HCT116 (cell line): Measurements from ENCODE around the gene KAZN. TPM values are rescaled to one million over a fixed set of nuclear protein-coding genes. Genes with fewer than 3 reads are reported as not detected.

Experiments
- ATAC-seq: fragments of 200-7000 bp; cut with Tn5 transposase; 2 replicates; pipeline ENCODE4 v1.9.1; 2020; ENCODE audit warnings: mild to moderate bottlenecking, moderate library complexity
- BruUV-seq: library from RNA; stranded (reverse); fragments of 400-500 nt; replicated peaks from 2 replicates; lab custom pipeline; 2021; lab: Mats Ljungman, UMichigan
- CTCF ChIA-PET: fragments of 300-600 bp; sonication (Branson Sonifier 250); formaldehyde crosslinking; loops from one replicate; lab custom pipeline; 2021; ENCODE audit warnings: antibody characterized with exemption; lab: Charles Lee
- POLR2A ChIA-PET: fragments of 300-600, 350-600 bp; sonication (Branson Sonifier 250); formaldehyde crosslinking; loops from one replicate; lab custom pipeline; 2021; ENCODE audit warnings: antibody characterized with exemption; lab: Charles Lee
- RAD21 ChIA-PET, 2 experiments: fragments of 300-600 bp; sonication (Branson Sonifier 250); formaldehyde crosslinking; loops; one replicate each; lab custom pipeline; 2023; ENCODE audit warnings: low total read pairs in 2 of 2; ENCODE audit not compliant: uncharacterized antibody in 2 of 2, unreplicated experiment in 2 of 2, low non-redundant PET in 1 of 2; lab: Charles Lee
- DNase-seq: peaks from one replicate; pipeline ENCODE4 v3.0.0-alpha.2; 2010; ENCODE audit warnings: low read depth, low spot score
- H2AFZ ChIP-seq: fragments of 200-600 bp; shearing (Covaris generic), sonication (generic); 2 replicates; pipeline ENCODE4 v1.6.1; 2017; ENCODE audit warnings: low read depth, mixed run types, mixed read lengths, antibody characterized with exemption, low read length; ENCODE audit not compliant: poor library complexity, severe bottlenecking
- H3K27ac ChIP-seq: 2 replicates; pipeline ENCODE4 v1.5.1; 2012; ENCODE audit warnings: low read depth, low read length
- H3K27me3 ChIP-seq: fragments of 200-600 bp; sonication (generic); 2 replicates; pipeline ENCODE4 v1.6.1; 2016; ENCODE audit warnings: mixed run types, low read length, mixed read lengths; ENCODE audit not compliant: insufficient read depth
- H3K36me3 ChIP-seq, 2 experiments: fragments of 200-500 bp in 1 of 2; fragments of 200-600 bp in 1 of 2; sonication (Bioruptor generic) in 1 of 2; sonication (generic) in 1 of 2; 2 replicates each; pipeline versions ENCODE4 v1.5.1 to v1.6.1; 2014 to 2016; ENCODE audit warnings: low read length in 2 of 2, inconsistent platforms in 1 of 2, mixed read lengths in 1 of 2, mixed run types in 1 of 2; ENCODE audit not compliant: insufficient read depth in 2 of 2, control insufficient read depth in 1 of 2
- H3K4me1 ChIP-seq, 2 experiments: fragments of 200-600 bp in 1 of 2; sonication (generic) in 1 of 2; 2 replicates each; pipeline versions ENCODE4 v1.5.1 to v1.6.1; 2012 to 2017; ENCODE audit warnings: low read length in 2 of 2, inconsistent platforms in 1 of 2, mild to moderate bottlenecking in 1 of 2, mixed read lengths in 1 of 2, mixed run types in 1 of 2, moderate library complexity in 1 of 2; ENCODE audit not compliant: insufficient read depth in 2 of 2, control insufficient read depth in 1 of 2
- H3K4me2 ChIP-seq: fragments of 200-600 bp; sonication (generic); 2 replicates; pipeline ENCODE4 v1.6.1; 2017; ENCODE audit warnings: mixed run types, low read length, mixed read lengths
- H3K4me3 ChIP-seq, 2 experiments: fragments of 200-600 bp in 1 of 2; sonication (generic) in 1 of 2; replicated peaks in 1 of 2; 2 replicates each; pipeline ENCODE4 v1.5.1; 2011 to 2016; ENCODE audit warnings: low read length in 2 of 2, control low read depth in 1 of 2, low read depth in 1 of 2, mild to moderate bottlenecking in 1 of 2, mixed read lengths in 1 of 2, mixed run types in 1 of 2
- H3K79me2 ChIP-seq: fragments of 200-600 bp; sonication (generic); 2 replicates; pipeline ENCODE4 v1.6.1; 2017; ENCODE audit warnings: mild to moderate bottlenecking, mixed run types, low read length, moderate library complexity, mixed read lengths; ENCODE audit not compliant: insufficient read depth
- H3K9ac ChIP-seq: fragments of 200-600 bp; sonication (generic); 2 replicates; pipeline ENCODE4 v1.6.1; 2016; ENCODE audit warnings: low read length, mixed read lengths
- H3K9me2 ChIP-seq: fragments of 200-600 bp; sonication (generic), shearing (Covaris generic); 2 replicates; pipeline ENCODE4 v1.6.1; 2017; ENCODE audit warnings: mixed run types, mild to moderate bottlenecking, moderate library complexity; ENCODE audit not compliant: insufficient read depth
- H3K9me3 ChIP-seq, 2 experiments: fragments of 200-500 bp in 1 of 2; fragments of 200-600 bp in 1 of 2; sonication (Bioruptor generic) in 1 of 2; sonication (generic) in 1 of 2; 2 replicates each; pipeline ENCODE4 v1.6.1; 2014 to 2017; ENCODE audit warnings: low read length in 2 of 2, mixed read lengths in 2 of 2, inconsistent platforms in 1 of 2, low read depth in 1 of 2, mild to moderate bottlenecking in 1 of 2, mixed run types in 1 of 2, moderate library complexity in 1 of 2; ENCODE audit not compliant: control insufficient read depth in 1 of 2, insufficient read depth in 1 of 2
- H4K20me1 ChIP-seq: fragments of 200-600 bp; sonication (generic), shearing (Covaris generic); 2 replicates; pipeline ENCODE4 v1.6.1; 2017; ENCODE audit warnings: mixed run types, mild to moderate bottlenecking, moderate library complexity; ENCODE audit not compliant: insufficient read depth
- CBX3 ChIP-seq: IDR thresholded peaks from 2 replicates; pipeline ENCODE4 v1.6.1; 2012; ENCODE audit warnings: low read depth
- ELF1 ChIP-seq: IDR thresholded peaks from 2 replicates; pipeline ENCODE4 v1.6.1; 2012; ENCODE audit warnings: low read depth, borderline replicate concordance
- EZH2phosphoT487 ChIP-seq: fragments of 200-600 bp; IDR thresholded peaks from 2 replicates; pipeline ENCODE4 v1.6.1; 2018; ENCODE audit warnings: antibody characterized with exemption, borderline replicate concordance
- FOSL1 ChIP-seq: IDR thresholded peaks from 2 replicates; pipeline ENCODE4 v1.6.1; 2012; ENCODE audit warnings: low read depth
- JUND ChIP-seq: IDR thresholded peaks from 2 replicates; pipeline ENCODE4 v1.6.1; 2012
- POLR2A ChIP-seq: IDR thresholded peaks from 2 replicates; pipeline ENCODE4 v1.7.0; 2011; ENCODE audit warnings: borderline replicate concordance; ENCODE audit not compliant: insufficient read depth, insufficient read length; ENCODE audit errors: extremely low read depth
- POLR2AphosphoS5 ChIP-seq: IDR thresholded peaks from 2 replicates; pipeline ENCODE4 v1.6.1; 2011; ENCODE audit warnings: mild to moderate bottlenecking, low read depth, low read length, moderate library complexity
- RAD21 ChIP-seq: IDR thresholded peaks from 2 replicates; pipeline ENCODE4 v1.6.1; 2012; ENCODE audit warnings: low read depth, mild to moderate bottlenecking
- SIN3A ChIP-seq: IDR thresholded peaks from 2 replicates; pipeline ENCODE4 v1.6.1; 2012; ENCODE audit warnings: low read depth
- SP1 ChIP-seq: IDR thresholded peaks from 2 replicates; pipeline ENCODE4 v1.6.1; 2012; ENCODE audit warnings: low read depth
- SRF ChIP-seq: IDR thresholded peaks from 2 replicates; pipeline ENCODE4 v1.6.1; 2012; ENCODE audit warnings: low read depth
- TCF7L2 ChIP-seq: IDR thresholded peaks from 2 replicates; pipeline ENCODE4 v1.7.0; 2011; ENCODE audit warnings: borderline replicate concordance, inconsistent platforms; ENCODE audit not compliant: insufficient read depth, insufficient read length; ENCODE audit errors: extremely low read depth
- YY1 ChIP-seq: IDR thresholded peaks from 2 replicates; pipeline ENCODE4 v1.6.1; 2011; ENCODE audit warnings: low read length, low read depth, moderate library complexity, mild to moderate bottlenecking; ENCODE audit not compliant: insufficient replicate concordance; ENCODE audit errors: extremely low read depth
- ZFX ChIP-seq: fragments of 450-650 bp; IDR thresholded peaks from 2 replicates; pipeline ENCODE4 v1.6.1; 2017
- ZNF274 ChIP-seq: fragments of 200-500 bp; sonication (Bioruptor generic); IDR thresholded peaks from 2 replicates; pipeline ENCODE4 v1.6.1; 2014; ENCODE audit warnings: mild to moderate bottlenecking, low read depth, low read length, inconsistent platforms
- intact Hi-C: fragments of 100-400 bp; cut with micrococcal nuclease; formaldehyde crosslinking; loops from 2 replicates; pipeline ENCODE4 v1.10.0; 2022
- total RNA-seq: library from RNA; stranded (reverse); gene quantifications from one replicate; pipeline ENCODE4 v1.2.1, GENCODE V29; 2021; ENCODE audit not compliant: unreplicated experiment
- TF ChIP-seq, protein P1 (sequence below): IDR thresholded peaks from 2 replicates; pipeline ENCODE4 v1.6.1; 2012
- TF ChIP-seq, protein P2 (sequence below): IDR thresholded peaks from 2 replicates; pipeline ENCODE4 v1.6.1; 2011; ENCODE audit warnings: mild to moderate bottlenecking, low read length, moderate library complexity; ENCODE audit not compliant: insufficient replicate concordance; ENCODE audit errors: extremely low read depth
- TF ChIP-seq, protein P3 (sequence below), 3 experiments: fragments of 200-600 bp in 1 of 3; sonication (generic) in 1 of 3; IDR thresholded peaks in 2 of 3; conservative IDR thresholded peaks in 1 of 3; 2 replicates each; pipeline ENCODE4 v1.5.1; 2012 to 2017; ENCODE audit warnings: low read depth in 2 of 3, low read length in 2 of 3, antibody characterized with exemption in 1 of 3, borderline replicate concordance in 1 of 3, control low read depth in 1 of 3, mild to moderate bottlenecking in 1 of 3, mixed read lengths in 1 of 3, mixed run types in 1 of 3, moderate library complexity in 1 of 3; ENCODE audit not compliant: insufficient read depth in 1 of 3

The KAZN gene
- total RNA-seq, 1 experiment from 2014 or later: 13.4 TPM

DNA sequence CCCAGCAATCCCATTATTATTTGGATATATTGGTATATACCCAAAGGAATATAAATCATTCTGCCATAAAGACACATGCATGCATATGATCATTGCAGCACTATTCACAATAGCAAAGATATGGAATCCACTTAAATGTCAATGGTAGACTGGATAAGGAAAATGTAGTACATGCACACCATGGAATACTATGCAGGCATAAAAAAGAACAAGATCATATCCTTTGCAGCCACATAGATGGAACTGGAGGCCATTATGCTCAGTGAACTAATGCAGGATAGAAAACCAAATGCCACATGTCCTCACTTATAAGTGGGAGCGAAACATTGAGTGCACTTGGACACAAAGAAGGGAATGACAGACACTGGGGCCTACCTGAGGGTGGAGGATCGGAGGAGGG, 24.6 kb downstream of the KAZN start:
- BruUV-seq: no TSS peak
- DNase-seq (no peak), ATAC-seq (no peak)
- no peak overlapping the region for H3K4me3 ChIP-seq
- H2AFZ ChIP-seq: no peak overlapping the region
- RAD21 ChIA-PET: no interaction called here
- no peaks in the 10 kb centered on the region for H4K20me1 ChIP-seq
- no peak for TF ChIP-seq TCF7L2
- TF ChIP-seq FOSL1: no peak
- TF ChIP-seq ZNF274: no peak
- no peak for TF ChIP-seq ELF1
- TF ChIP-seq EZH2phosphoT487: no peak
- TF ChIP-seq, protein P1, sequence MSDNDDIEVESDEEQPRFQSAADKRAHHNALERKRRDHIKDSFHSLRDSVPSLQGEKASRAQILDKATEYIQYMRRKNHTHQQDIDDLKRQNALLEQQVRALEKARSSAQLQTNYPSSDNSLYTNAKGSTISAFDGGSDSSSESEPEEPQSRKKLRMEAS: no peak
- no peak for TF ChIP-seq JUND
- TF ChIP-seq SIN3A: no peak
- TF ChIP-seq POLR2AphosphoS5: no peak
- TF ChIP-seq YY1: no peak
- POLR2A ChIA-PET: no interaction called here
- H3K27ac ChIP-seq: no peak overlapping the region
- no peaks in the 10 kb centered on the region for H3K9me2 ChIP-seq
- peaks cover 16% of the 10 kb centered on the region for H3K27me3 ChIP-seq
- no peaks in the 10 kb centered on the region for H3K79me2 ChIP-seq
- no peaks in the 10 kb centered on the region for H3K36me3 ChIP-seq
- no peaks in the 10 kb centered on the region for H3K9me3 ChIP-seq
- no peak overlapping the region for H3K4me2 ChIP-seq
- no peak overlapping the region for H3K9ac ChIP-seq
- no peaks in the 10 kb centered on the region for H3K4me1 ChIP-seq
- CTCF ChIA-PET: no interaction called here
- intact Hi-C loops: no loop called here

DNA sequence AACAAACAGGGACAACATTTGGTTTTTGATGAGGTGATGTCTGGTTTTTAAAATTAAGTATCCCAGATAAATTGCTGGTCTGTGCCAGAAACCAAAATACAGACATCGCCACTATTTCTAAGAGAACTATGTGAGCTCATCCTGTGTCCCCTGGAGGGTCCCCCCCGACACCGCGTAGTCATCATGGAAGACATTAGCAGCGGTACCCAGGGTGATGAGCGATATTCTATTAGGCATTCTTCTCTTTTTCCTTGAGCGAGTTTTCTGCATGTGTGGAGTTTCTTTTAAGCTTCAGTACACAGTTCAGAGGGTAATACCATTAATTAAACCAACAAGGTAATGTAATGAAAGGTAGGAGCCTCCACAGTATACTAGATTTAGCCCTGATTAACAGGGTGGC, 26.5 kb downstream of the KAZN start:
- intact Hi-C loops: no loop called here
- Histone ChIP-seq H4K20me1 (no peaks in the 10 kb centered on the region), H3K4me2 (no peak overlapping the region), H3K27ac (no peak overlapping the region), H3K9me3 (no peaks in the 10 kb centered on the region), H3K36me3 (no peaks in the 10 kb centered on the region), H3K79me2 (no peaks in the 10 kb centered on the region), H3K27me3 (peaks cover 10% of the 10 kb centered on the region), H2AFZ (no peak overlapping the region), H3K9ac (no peak overlapping the region), H3K9me2 (no peaks in the 10 kb centered on the region), H3K4me3 (no peak overlapping the region), H3K4me1 (no peaks in the 10 kb centered on the region)
- no peak for ATAC-seq
- no TSS peak for BruUV-seq
- CTCF ChIA-PET: no interaction called here
- POLR2A ChIA-PET: no interaction called here
- RAD21 ChIA-PET: no interaction called here
- DNase-seq: no peak
- TF ChIP-seq SP1: no peak
- no peak for TF ChIP-seq ZFX
- TF ChIP-seq, protein P2, sequence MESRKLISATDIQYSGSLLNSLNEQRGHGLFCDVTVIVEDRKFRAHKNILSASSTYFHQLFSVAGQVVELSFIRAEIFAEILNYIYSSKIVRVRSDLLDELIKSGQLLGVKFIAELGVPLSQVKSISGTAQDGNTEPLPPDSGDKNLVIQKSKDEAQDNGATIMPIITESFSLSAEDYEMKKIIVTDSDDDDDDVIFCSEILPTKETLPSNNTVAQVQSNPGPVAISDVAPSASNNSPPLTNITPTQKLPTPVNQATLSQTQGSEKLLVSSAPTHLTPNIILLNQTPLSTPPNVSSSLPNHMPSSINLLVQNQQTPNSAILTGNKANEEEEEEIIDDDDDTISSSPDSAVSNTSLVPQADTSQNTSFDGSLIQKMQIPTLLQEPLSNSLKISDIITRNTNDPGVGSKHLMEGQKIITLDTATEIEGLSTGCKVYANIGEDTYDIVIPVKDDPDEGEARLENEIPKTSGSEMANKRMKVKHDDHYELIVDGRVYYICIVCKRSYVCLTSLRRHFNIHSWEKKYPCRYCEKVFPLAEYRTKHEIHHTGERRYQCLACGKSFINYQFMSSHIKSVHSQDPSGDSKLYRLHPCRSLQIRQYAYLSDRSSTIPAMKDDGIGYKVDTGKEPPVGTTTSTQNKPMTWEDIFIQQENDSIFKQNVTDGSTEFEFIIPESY: no peak
- TF ChIP-seq POLR2A: no peak
- TF ChIP-seq, protein P3, sequence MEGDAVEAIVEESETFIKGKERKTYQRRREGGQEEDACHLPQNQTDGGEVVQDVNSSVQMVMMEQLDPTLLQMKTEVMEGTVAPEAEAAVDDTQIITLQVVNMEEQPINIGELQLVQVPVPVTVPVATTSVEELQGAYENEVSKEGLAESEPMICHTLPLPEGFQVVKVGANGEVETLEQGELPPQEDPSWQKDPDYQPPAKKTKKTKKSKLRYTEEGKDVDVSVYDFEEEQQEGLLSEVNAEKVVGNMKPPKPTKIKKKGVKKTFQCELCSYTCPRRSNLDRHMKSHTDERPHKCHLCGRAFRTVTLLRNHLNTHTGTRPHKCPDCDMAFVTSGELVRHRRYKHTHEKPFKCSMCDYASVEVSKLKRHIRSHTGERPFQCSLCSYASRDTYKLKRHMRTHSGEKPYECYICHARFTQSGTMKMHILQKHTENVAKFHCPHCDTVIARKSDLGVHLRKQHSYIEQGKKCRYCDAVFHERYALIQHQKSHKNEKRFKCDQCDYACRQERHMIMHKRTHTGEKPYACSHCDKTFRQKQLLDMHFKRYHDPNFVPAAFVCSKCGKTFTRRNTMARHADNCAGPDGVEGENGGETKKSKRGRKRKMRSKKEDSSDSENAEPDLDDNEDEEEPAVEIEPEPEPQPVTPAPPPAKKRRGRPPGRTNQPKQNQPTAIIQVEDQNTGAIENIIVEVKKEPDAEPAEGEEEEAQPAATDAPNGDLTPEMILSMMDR (IDR thresholded peaks at IDR 0.05 in 2 of 3, conservative IDR thresholded peaks at IDR 0.05 in 1 of 3; ENCODE audit: borderline replicate concordance in 1 of 3, insufficient read depth in 1 of 3, low read depth in 2 of 3, low read length in 2 of 3): no peak
- TF ChIP-seq ZNF274: no peak
- TF ChIP-seq, protein P1: no peak
- no peak for TF ChIP-seq CBX3
- TF ChIP-seq RAD21: no peak
- TF ChIP-seq JUND: no peak
- no peak for TF ChIP-seq ELF1
- TF ChIP-seq SRF: no peak
